ENCODE measurements around the gene GRB10. TPM values are rescaled to one million over a fixed set of nuclear protein-coding genes. Genes with fewer than 3 reads are reported as not detected.

The GRB10 gene
- total RNA-seq, 1 experiment from 2014 or later: 18.2 TPM

- no peak for DNase-seq (ENCODE audit: low read depth)
Measured at GRCh38 chr7:50696810-50697582, 85.7 kb downstream of the GRB10 start.

GRCh38 chr7:50695026-50695425 lies 87.7 kb downstream of the GRB10 start:
- DNase-seq (ENCODE audit: low read depth): no peak

GRCh38 chr7:50693455-50694130 lies 89.1 kb downstream of the GRB10 start:
- DNase-seq (ENCODE audit: low read depth): no peak

GRCh38 chr7:50690541-50691011 lies 92.1 kb downstream of the GRB10 start:
- DNase-seq (ENCODE audit: low read depth): no peak

GRCh38 chr7:50688226-50688590 lies 94.5 kb downstream of the GRB10 start:
- DNase-seq (ENCODE audit: low read depth): no peak

GRCh38 chr7:50687575-50688225 lies 95.0 kb downstream of the GRB10 start:
- DNase-seq (ENCODE audit: low read depth): no peak

- DNase-seq (ENCODE audit: low read depth): no peak
Measured at GRCh38 chr7:50687096-50687495, 95.6 kb downstream of the GRB10 start.

- DNase-seq (ENCODE audit: low read depth): no peak
Measured at GRCh38 chr7:50685135-50686065, 97.3 kb downstream of the GRB10 start.

GRCh38 chr7:50684713-50685075 lies 98.0 kb downstream of the GRB10 start:
- DNase-seq (ENCODE audit: low read depth): no peak

GRCh38 chr7:50684011-50684712 lies 98.5 kb downstream of the GRB10 start:
- DNase-seq (ENCODE audit: low read depth): no peak

GRCh38 chr7:50682573-50682972 lies 100.1 kb downstream of the GRB10 start:
- DNase-seq (ENCODE audit: low read depth): no peak

GRCh38 chr7:50682079-50682478 lies 100.6 kb downstream of the GRB10 start:
- no peak for DNase-seq (ENCODE audit: low read depth)

GRCh38 chr7:50681432-50682045 lies 101.2 kb downstream of the GRB10 start:
- no peak for DNase-seq (ENCODE audit: low read depth)

GRCh38 chr7:50679218-50680007 lies 103.3 kb downstream of the GRB10 start:
- peak; percentile 56 for DNase-seq (ENCODE audit: low read depth)

GRCh38 chr7:50678586-50678985 lies 104.1 kb downstream of the GRB10 start:
- DNase-seq (ENCODE audit: low read depth): no peak

GRCh38 chr7:50677638-50677996 lies 105.1 kb downstream of the GRB10 start:
- DNase-seq (ENCODE audit: low read depth): no peak

- DNase-seq (ENCODE audit: low read depth): no peak
Measured at GRCh38 chr7:50676740-50677637, 105.7 kb downstream of the GRB10 start.

GRCh38 chr7:50676079-50676478 lies 106.6 kb downstream of the GRB10 start:
- no peak for DNase-seq (ENCODE audit: low read depth)
